SK-N-SH treated with all-trans-retinoic acid at 6 μM for 48 hours (cell line): ENCODE measurements around the gene PNLDC1.

Experiments used
- CREB5 ChIP-seq: fragments of 250-450 bp; sonication (Bioruptor Pico); IDR thresholded peaks from 2 replicates; pipeline ENCODE4 v1.5.1; 2020; ENCODE audit warnings: low read depth, mild to moderate bottlenecking, moderate library complexity
- GLIS3 ChIP-seq: fragments of 250-450 bp; sonication (Bioruptor Pico); IDR thresholded peaks from 2 replicates; pipeline ENCODE4 v1.5.0; 2020; ENCODE audit warnings: mild to moderate bottlenecking, moderate library complexity
- RARB ChIP-seq: fragments of 250-450 bp; sonication (Bioruptor Pico); IDR thresholded peaks from 2 replicates; pipeline ENCODE4 v1.8.0; 2021; ENCODE audit warnings: mild to moderate bottlenecking, moderate library complexity
- TSHZ2 ChIP-seq: fragments of 250-450 bp; sonication (Bioruptor Pico); IDR thresholded peaks from 2 replicates; pipeline ENCODE4 v1.5.0; 2020; ENCODE audit warnings: mild to moderate bottlenecking, moderate library complexity
- ZFP30 ChIP-seq: fragments of 450-650 bp; formaldehyde crosslinking; IDR thresholded peaks from 2 replicates; pipeline ENCODE4 v1.5.0; 2022; ENCODE audit warnings: mild to moderate bottlenecking, moderate library complexity

GRCh38 chr6:159762681-159763293 is 37.3 kb upstream of the PNLDC1 start:
- TF ChIP-seq TSHZ2 (CRISPR knock-in tag) (no peak), RARB (CRISPR knock-in tag) (no peak), GLIS3 (CRISPR knock-in tag) (no peak), CREB5 (no peak), ZFP30 (CRISPR knock-in tag) (no peak)
